Chondrocyte (in vitro differentiated cells): ENCODE data around the gene DUSP21. TPM values are rescaled to one million over a fixed set of nuclear protein-coding genes. Genes with fewer than 3 reads are reported as not detected.

Source experiments
- DNase-seq: peaks from one replicate; pipeline ENCODE4 v3.0.0; 2021; ENCODE audit warnings: mixed read lengths, low spot score
- H3K27ac Mint-ChIP-seq: one replicate; pipeline ENCODE4 v1.8.0; 2021; ENCODE audit warnings: mild to moderate bottlenecking, moderate library complexity, mixed read lengths; ENCODE audit not compliant: unreplicated experiment
- H3K27me3 Mint-ChIP-seq: 2 replicates; pipeline ENCODE4 v1.8.0; 2021; ENCODE audit warnings: low read depth, mixed read lengths
- H3K36me3 Mint-ChIP-seq: 2 replicates; pipeline ENCODE4 v1.8.0; 2021; ENCODE audit warnings: low read depth, mixed read lengths
- H3K4me1 Mint-ChIP-seq: 2 replicates; pipeline ENCODE4 v1.8.0; 2021; ENCODE audit warnings: low read depth, mild to moderate bottlenecking, mixed read lengths
- H3K4me3 Mint-ChIP-seq: one replicate; pipeline ENCODE4 v1.8.0; 2021; ENCODE audit warnings: mild to moderate bottlenecking, moderate library complexity, mixed read lengths; ENCODE audit not compliant: unreplicated experiment
- H3K9me3 Mint-ChIP-seq: 2 replicates; pipeline ENCODE4 v1.8.0; 2021; ENCODE audit warnings: low read depth, mixed read lengths
- CTCF ChIP-seq: fragments of 200-600 bp; sonication (generic); IDR thresholded peaks from 2 replicates; pipeline ENCODE4 v1.5.0; 2021; ENCODE audit warnings: antibody characterized with exemption, mild to moderate bottlenecking, moderate library complexity
- long read RNA-seq: library from polyadenylated mRNA; stranded (forward); transcript quantifications from one replicate; pipeline ENCODE4 v2.0.0, GENCODE V29; 2021
- total RNA-seq: library from RNA; stranded (reverse); gene quantifications from 3 replicates; pipeline ENCODE4 v1.2.1, GENCODE V29; 2021

The DUSP21 gene
- not detected in 3 replicates for total RNA-seq
- long read RNA-seq, result 0 reads

GRCh38 chrX:44843753-44844152, at the start of gene DUSP21:
Gene DUSP21, plus strand, starts transcription at chrX:44844021. Its CDS starts 112 bp downstream, at chrX:44844133.
- H3K9me3 Mint-ChIP-seq, result peaks cover 10% of the 10 kb centered on the region

GRCh38 chrX:44795945-44796450, 47.8 kb upstream of the DUSP21 start:
- no peak for DNase-seq
- no peaks in the 10 kb centered on the region for H3K27me3 Mint-ChIP-seq
- H3K4me1 Mint-ChIP-seq, result no peaks in the 10 kb centered on the region
- no peaks in the 10 kb centered on the region for H3K36me3 Mint-ChIP-seq
- no peak overlapping the region for H3K4me3 Mint-ChIP-seq
- H3K27ac Mint-ChIP-seq, result no peak overlapping the region
- no peak for TF ChIP-seq CTCF
- H3K9me3 Mint-ChIP-seq, result peaks cover 2% of the 10 kb centered on the region

More at GRCh38 chrX:44843753-44844152, at the start of gene DUSP21:
- Mint-ChIP-seq H3K27ac (no peak within 1 kb of the TSS), H3K36me3 (no peaks in the 10 kb centered on the region), H3K27me3 (no peaks in the 10 kb centered on the region), H3K4me3 (no peak within 1 kb of the TSS), H3K4me1 (no peaks in the 10 kb centered on the region)
- DNase-seq, result no peak
- TF ChIP-seq CTCF, result no peak

- Mint-ChIP-seq H3K27me3 (no peaks in the 10 kb centered on the region), H3K27ac (no peak overlapping the region), H3K9me3 (peaks cover 3% of the 10 kb centered on the region), H3K36me3 (no peaks in the 10 kb centered on the region), H3K4me1 (no peaks in the 10 kb centered on the region), H3K4me3 (no peak overlapping the region)
- TF ChIP-seq CTCF, result no peak
- DNase-seq, result no peak
These were observed 41.2 kb upstream of the DUSP21 start for GRCh38 chrX:44802613-44803012.

- H3K27me3 Mint-ChIP-seq, result no peaks in the 10 kb centered on the region
- no peak overlapping the region for H3K4me3 Mint-ChIP-seq
- peaks cover 11% of the 10 kb centered on the region for H3K9me3 Mint-ChIP-seq
These were observed 28.1 kb upstream of the DUSP21 start for GRCh38 chrX:44815681-44816080.

GRCh38 chrX:44816367-44816766, 27.5 kb upstream of the DUSP21 start:
- no peaks in the 10 kb centered on the region for H3K27me3 Mint-ChIP-seq
- TF ChIP-seq CTCF, result no peak
- H3K27ac Mint-ChIP-seq, result no peak overlapping the region
- H3K4me1 Mint-ChIP-seq, result no peaks in the 10 kb centered on the region
- peaks cover 11% of the 10 kb centered on the region for H3K9me3 Mint-ChIP-seq
- no peaks in the 10 kb centered on the region for H3K36me3 Mint-ChIP-seq
- no peak overlapping the region for H3K4me3 Mint-ChIP-seq
- no peak for DNase-seq

More at GRCh38 chrX:44815681-44816080, 28.1 kb upstream of the DUSP21 start:
- Mint-ChIP-seq H3K4me1 (no peaks in the 10 kb centered on the region), H3K27ac (no peak overlapping the region), H3K36me3 (no peaks in the 10 kb centered on the region)
- DNase-seq, result no peak
- no peak for TF ChIP-seq CTCF
